T47D (cell line): ENCODE data around the gene DYRK1A.

ENCODE experiments used
- DNase-seq, 2 experiments: peaks; one replicate each; pipeline versions ENCODE4 v3.0.0 to v3.0.0-alpha.2; 2011 to 2012; ENCODE audit warnings: low read depth in 1 of 2, low spot score in 1 of 2
- JUND ChIP-seq: IDR thresholded peaks from 2 replicates; pipeline ENCODE4 v1.6.1; 2012; ENCODE audit warnings: low read depth
- in situ Hi-C: cut with HindIII; loops from 2 replicates; pipeline ENCODE4 v1.10.0; 2016; ENCODE audit warnings: low sequenced_read_pairs, low pct_unique_long_range_greater_than_20kb

DYRK1A gene

DNA sequence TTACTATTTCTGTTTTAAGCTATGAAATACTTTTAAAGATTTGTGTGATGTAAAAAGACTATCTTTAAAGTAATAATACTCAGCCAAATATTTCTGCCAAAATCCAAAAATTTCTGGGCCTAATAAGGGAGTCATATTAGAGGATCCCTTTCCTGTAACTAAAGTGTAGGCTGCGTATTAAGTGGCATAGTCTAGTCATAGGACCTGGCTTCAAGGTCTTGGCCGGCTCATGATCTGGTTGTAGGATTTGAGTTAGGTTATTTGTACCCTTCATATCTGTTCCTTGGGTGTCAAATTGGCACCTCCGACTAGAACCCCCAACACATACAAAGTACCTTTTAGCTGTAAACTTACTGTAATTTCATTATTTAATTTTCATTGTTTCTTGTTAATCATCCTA, 107.8 kb downstream of the DYRK1A start:
- no peak for TF ChIP-seq JUND
- no peak for DNase-seq
- in situ Hi-C loops, result no loop called here

DNA sequence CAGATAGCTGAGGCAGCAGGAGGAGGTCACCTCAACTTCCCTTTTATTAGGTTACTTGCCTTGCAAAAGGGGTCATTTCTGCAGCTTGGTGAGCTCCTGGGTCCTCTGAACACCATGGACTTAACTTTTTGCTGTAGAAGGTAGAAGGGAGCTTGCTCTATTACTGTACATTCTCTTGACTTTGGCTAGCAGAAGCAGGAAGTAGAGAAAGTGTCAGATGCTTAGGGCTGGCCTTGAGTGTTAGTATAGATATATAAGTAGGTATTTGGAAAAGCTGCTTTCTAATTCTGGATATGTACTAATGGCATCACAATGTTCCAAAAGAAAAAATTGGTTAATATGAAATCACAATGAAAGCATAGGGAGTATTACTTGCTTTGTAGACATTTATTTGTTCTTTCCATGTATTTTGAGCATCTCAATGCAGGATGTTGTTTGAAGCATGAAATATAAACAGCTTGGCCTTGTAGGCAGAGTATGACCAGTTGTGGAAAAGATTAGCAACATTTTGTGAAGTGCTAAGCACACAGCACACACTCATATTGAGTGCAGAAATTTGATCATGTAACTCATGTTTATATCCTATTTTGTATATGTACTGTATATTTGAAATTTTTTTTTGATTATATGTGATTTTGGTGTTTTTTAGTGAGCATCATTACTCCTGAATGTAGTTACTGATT, 108.8 kb downstream of the DYRK1A start:
- in situ Hi-C loops, result no loop called here
- no peak for DNase-seq
- no peak for TF ChIP-seq JUND

DNA sequence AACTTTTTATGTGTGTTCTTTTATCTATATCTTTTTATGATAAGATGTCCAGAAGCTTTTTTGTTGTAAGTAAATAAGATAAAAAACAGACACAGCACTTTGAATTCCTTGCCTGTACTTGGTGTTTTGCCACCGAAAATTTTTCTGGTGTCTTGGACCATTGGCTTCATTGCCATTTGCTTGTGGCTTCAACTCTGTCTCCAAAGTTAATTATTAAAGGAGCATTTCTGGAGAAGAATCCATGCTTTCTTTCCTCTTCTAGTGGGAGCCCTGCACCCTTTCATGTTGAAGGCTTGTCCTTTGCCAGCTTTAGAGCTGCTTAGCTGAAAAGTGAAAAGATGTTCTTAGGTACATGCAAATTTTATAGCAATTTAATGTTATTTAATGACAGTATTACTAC, 112.2 kb downstream of the DYRK1A start:
- in situ Hi-C loops, result no loop called here
- TF ChIP-seq JUND, result no peak
- no peak for DNase-seq

DNA sequence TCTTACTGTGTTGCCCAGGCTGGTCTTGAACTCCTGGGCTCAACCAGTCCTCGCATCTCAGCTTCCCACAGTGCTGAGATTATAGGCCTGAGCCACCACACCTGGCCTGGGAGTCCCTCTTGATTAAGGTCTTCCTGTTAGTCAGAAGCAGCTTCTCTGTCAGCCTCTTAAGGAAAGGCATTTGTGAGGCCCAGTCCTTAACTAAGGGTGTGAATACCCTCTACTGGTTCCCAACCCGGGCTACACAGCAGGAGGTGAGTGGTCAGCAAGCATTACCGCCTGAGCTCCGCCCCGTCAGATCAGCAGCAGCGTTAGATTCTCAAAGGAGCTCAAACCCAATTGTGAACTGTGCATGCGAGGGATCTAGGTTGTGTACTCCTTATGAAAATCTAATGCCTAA, 117.2 kb downstream of the DYRK1A start:
- no peak for DNase-seq
- in situ Hi-C loops, result no loop called here
- no peak for TF ChIP-seq JUND

DNA sequence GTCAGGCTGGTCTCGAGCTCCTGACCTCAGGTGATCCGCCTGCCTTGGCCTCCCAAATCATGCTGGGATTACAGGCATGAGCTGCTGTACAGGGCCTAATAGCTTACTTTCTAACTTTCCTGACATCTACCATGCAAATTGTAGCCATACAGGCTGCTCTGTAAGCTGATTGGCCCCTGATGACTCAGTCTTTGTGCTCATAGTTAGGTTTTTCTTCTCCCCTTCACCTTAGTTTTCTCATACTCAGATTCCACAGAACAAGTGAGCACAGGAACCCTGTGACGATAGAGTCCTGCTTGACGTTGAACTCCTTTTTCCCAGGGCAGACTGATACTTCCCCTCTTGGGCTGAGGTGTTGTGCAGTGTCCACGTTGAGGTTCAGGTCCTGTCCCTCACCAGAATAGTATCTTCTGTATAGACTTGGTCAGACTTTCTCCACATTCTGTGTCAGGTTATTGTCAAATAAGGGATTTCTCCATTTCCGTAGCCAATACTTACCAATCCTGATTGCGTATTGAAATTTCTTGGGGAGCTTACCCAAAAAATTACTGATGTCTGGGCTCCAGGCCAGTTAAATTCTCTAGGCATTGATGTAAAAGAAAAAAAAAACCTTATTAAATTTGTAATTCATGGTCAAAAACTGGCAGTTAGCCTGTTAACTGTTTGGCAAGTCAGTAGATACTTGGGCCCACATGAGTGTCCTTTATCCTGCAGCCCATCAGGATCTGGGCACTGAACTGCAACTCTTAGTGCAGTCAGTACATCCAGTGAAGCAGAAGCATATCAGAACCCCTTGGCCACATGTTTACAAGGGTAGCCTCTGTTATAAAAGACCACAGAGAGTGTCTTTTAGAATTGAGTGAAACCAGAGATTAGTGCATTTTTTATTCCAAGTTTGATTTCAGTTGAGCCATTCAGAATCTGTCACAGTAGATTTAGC, 118.2 kb downstream of the DYRK1A start:
- no peak for DNase-seq
- in situ Hi-C loops, result no loop called here

DNA sequence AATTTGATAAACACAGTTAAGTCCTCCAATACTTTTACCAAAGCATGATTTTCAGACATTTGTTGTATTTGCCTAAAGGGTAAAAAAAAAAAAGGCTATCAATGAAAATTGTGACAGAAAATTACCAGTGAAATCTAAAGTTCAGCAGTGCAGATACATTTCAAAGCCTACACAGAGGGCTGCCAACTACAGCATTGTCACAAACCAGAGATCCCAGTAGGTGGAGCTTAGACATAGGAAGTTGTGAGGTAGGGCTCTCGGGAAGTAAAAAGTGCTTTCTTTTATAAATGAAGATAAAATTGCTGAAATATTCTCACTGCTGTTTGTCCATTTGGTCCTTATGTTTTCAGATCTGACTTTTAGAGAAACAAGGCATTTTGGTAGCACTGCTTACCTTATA, 123.0 kb downstream of the DYRK1A start:
- TF ChIP-seq JUND, result no peak
- in situ Hi-C loops, result no loop called here

More for the DNA sequence above, 118.2 kb downstream of the DYRK1A start:
- no peak for TF ChIP-seq JUND

DNA sequence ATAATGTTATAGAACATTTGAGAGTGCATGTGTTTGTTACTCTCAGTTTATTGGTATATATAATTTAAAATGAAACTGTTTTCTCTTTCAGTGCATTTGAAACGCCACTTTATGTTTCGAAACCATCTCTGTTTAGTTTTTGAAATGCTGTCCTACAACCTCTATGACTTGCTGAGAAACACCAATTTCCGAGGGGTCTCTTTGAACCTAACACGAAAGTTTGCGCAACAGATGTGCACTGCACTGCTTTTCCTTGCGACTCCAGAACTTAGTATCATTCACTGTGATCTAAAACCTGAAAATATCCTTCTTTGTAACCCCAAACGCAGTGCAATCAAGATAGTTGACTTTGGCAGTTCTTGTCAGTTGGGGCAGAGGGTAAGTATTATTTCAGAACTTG, 123.5 kb downstream of the DYRK1A start:
- no peak for DNase-seq
- no peak for TF ChIP-seq JUND
- in situ Hi-C loops, result no loop called here

More for the DNA sequence above, 123.0 kb downstream of the DYRK1A start:
- no peak for DNase-seq

DNA sequence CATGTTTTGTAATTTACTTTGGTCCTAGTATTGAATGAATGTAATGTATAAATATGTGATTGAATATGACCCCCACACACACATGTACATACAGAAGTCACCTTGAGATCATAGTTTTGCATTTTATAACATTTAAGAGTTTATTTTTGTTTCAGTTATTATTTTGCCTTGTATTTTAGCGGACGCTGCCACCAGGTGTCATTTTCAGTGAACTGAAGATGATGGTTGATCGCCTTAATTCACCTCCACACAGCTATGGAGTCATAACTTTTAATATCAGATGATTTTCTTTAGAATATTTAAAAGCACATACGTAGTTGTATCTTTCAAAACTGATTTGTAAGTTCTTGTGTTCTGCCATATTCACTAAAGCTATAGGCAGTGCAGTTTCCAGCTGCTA, 130.4 kb downstream of the DYRK1A start:
- peak in 1 of 2 experiments; percentile 26 for DNase-seq
- in situ Hi-C loops, result no loop called here
- no peak for TF ChIP-seq JUND

DNA sequence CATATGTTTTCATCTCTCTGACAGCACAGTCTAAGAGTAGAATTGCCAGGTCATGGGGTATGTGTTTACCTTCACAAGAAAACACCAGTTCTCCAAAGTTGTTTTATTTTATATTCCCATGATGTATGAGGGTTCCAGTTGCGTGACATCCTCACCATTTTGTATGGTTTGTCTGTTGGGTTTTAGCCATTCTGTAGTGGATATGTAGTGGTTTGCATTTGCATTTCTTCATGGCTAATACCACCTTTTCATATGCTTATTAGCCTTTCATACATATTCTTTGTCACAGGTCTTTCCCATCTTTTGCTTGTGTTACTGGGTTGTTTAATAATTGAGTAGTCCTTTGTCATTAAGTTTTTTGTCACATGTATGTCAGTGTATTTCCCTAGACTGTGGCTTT, 132.1 kb downstream of the DYRK1A start:
- no peak for TF ChIP-seq JUND
- in situ Hi-C loops, result no loop called here
- DNase-seq, result no peak

DNA sequence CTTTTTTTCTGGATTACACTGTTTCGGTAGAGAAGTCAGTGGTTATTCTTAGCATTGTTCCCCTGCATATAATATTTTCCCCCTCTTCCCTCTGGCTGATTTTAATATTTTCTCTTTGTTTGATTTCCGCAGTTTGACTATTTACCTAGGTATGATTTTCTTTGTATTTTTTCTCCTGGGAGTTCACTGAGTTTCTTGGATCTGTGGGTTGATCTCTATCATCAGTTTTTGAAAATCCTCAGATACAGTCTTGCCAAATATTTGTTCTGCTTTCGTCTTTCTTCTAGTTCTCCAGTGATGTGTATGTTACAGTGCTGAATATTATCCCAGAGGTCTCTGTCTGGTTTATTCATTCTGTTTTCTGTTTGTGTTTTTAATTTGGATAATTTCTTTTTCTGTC, 136.4 kb downstream of the DYRK1A start:
- in situ Hi-C loops, result no loop called here
- no peak for TF ChIP-seq JUND
- no peak for DNase-seq

DNA sequence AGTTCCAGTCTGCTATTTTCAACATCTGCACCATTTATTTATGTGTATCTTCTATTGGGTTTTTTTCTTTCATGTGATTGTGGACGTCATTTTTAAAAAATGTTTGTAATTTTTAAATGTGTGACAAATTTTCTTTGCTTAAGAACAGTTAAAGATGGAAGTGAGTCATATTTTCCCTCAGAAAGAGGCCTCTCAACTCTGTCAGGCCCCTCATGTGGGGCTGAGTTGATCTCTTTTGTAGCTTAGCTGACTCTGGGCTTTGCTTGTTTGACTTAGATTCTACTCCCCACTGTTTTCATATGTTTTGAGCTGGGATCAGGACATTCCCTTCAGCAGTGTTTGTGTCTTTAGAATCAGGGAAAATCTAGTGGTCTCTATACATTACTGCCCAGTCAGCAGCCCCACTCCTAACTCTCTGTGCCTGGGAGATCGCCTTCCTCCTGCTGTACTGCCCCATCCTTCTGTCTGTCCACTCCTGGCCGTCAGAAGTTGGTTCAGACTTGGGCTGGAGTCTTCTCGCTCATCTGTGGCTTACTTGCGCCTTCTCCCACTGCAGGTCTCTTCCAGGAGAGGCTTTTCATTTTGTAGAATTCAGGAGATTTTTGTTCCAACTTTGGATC, 137.4 kb downstream of the DYRK1A start:
- no peak for TF ChIP-seq JUND
- in situ Hi-C loops, result no loop called here
- no peak for DNase-seq

DNA sequence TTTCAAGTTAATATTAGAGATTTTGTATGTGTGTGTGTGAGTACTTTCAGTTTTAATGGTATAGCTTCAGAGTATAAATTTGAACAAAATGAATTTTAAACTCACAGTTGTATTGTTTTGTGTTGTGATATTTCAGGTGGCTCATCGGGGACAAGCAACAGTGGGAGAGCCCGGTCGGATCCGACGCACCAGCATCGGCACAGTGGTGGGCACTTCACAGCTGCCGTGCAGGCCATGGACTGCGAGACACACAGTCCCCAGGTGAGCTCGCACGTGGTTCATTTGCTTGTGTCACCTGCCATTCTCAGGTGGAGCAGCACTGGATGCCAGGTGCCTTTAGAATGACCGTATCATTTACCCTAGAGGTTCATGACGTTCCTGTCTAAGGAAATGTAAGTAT, 139.4 kb downstream of the DYRK1A start:
- TF ChIP-seq JUND, result no peak
- in situ Hi-C loops, result no loop called here
- no peak for DNase-seq

DNA sequence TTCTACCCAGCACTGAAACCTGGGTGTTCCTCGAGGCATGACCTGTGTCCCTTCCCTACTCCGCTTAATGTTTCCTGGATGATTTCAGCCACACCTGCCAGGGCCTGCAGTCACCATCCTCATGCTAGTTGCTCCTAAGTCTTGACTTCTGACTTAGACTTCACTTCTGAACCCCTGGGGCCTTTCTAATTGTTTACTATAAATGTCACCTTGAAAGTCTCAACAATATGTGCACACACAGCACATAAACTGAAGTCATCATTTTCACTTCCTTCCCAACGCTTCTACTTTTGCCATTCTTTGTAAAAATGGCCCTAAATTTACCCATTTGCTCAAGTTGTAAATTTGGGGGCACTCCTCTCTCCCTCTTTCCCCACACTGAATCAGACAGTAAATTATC, 141.1 kb downstream of the DYRK1A start:
- no peak for TF ChIP-seq JUND
- in situ Hi-C loops, result no loop called here
- DNase-seq, result no peak
